ENCODE data around the gene INPP5J.
"Not testable (repeated sequence)": the region's sequence is repeated elsewhere in the genome, so short reads cannot be mapped to it uniquely, and the experiment has no call there.

INPP5J gene

GRCh38 chr22:31099841-31100761 is 22.7 kb upstream of the INPP5J start:
- in situ Hi-C loops (cut with HindIII; ENCODE audit: low sequenced_read_pairs) = no loop called here

GRCh38 chr22:31100762-31101525 is 21.8 kb upstream of the INPP5J start:
- in situ Hi-C loops (cut with HindIII; ENCODE audit: low sequenced_read_pairs) = no loop called here

GRCh38 chr22:31102441-31103081 is 20.2 kb upstream of the INPP5J start:
- in situ Hi-C loops (cut with HindIII; ENCODE audit: low sequenced_read_pairs) = no loop called here

DNA sequence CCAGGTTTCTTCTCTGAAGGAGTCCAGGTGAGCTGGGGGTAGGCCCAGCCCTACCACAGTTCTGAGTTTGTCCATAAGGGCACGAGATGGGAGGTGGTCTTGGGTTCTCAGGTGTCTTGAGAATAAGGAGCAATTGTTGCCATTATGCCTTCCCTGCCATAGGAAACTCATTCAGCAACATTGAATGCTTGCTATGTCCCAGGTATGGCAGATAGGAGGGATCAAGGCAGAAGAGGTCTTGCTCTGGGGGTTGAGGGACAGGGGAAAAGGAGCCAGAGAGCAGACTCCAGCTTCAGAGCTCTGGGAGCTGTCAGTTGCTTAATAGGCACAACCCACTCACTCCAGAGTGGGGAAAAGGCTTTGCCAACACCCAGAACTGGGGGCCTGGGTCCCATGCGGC is 19.7 kb upstream of the INPP5J start:
- in situ Hi-C loops (cut with HindIII; ENCODE audit: low sequenced_read_pairs) = no loop called here

GRCh38 chr22:31103899-31104694 is 18.7 kb upstream of the INPP5J start:
- in situ Hi-C loops (cut with HindIII; ENCODE audit: low sequenced_read_pairs) = no loop called here

- in situ Hi-C loops (cut with HindIII; ENCODE audit: low sequenced_read_pairs) = no loop called here
Observed at GRCh38 chr22:31104869-31105268, 17.9 kb upstream of the INPP5J start.

GRCh38 chr22:31105282-31105929 is 17.4 kb upstream of the INPP5J start:
- in situ Hi-C loops (cut with HindIII; ENCODE audit: low sequenced_read_pairs) = no loop called here

- in situ Hi-C loops (cut with HindIII; ENCODE audit: low sequenced_read_pairs) = no loop called here
Observed at GRCh38 chr22:31106001-31106571, 16.7 kb upstream of the INPP5J start.

DNA sequence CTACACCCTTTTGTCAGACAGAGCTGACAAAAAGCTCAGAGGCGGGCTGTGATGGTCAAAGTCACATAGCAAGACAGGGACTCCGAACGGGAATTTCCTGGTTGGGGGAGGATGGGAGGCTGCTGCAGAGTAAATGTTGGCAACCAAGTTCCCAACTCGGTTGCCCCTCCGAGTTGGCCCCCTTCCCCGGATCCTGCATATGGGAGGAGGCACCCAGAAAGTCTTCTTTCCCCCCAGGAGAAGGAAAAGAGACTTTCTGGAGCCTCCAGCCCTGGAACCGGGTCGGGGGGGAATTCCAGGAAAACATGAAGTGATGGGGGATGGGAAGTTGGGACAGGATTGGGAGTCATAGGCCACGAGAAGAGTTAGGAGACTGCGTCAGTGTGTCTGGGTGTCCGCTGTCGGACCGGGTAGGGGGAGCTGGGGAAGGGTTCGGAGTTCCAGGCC is 16.0 kb upstream of the INPP5J start:
- in situ Hi-C loops (cut with HindIII; ENCODE audit: low sequenced_read_pairs) = no loop called here

DNA sequence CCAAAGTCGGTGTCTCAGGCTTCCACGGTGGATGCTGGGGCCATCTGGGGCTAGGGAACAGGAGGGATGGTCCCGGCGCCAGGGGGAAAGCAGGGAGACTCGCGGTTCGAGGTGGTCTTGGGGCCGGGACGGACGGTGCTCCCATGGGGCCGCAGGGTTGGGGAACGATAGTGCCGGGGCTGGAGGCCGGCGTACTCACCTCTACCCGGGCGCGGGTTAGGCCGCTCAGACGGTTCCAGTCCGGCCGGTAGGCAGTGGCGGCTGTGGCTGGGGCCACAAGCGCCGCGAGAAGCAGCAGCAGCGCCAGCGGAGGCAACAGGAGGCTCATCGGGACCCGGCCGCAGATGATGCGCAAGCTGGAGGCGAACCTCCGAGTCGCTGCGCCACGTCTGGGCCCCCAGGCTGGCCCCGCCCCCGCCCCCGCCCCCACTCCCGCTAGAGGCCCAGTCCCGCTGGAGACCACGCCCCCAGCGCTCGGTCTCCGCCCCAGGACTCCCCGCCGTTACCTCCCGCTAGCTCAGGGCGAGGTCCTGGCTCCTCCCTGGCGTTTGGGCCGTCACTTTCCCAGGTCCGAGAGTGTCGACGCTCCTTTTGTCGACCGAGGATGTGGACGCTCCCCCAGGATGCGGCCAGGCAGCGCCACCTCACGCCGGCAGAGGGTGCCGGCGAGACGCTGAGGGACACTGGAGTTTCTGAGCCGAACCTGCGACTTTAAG is 15.4 kb upstream of the INPP5J start, which contains the start of gene SELENOM:
Gene SELENOM (minus strand): TSS at position 391 of the 716 bp plus-strand sequence. CDS start 63 bp downstream, at position 328.
- in situ Hi-C loops (cut with HindIII; ENCODE audit: low sequenced_read_pairs) = no loop called here

DNA sequence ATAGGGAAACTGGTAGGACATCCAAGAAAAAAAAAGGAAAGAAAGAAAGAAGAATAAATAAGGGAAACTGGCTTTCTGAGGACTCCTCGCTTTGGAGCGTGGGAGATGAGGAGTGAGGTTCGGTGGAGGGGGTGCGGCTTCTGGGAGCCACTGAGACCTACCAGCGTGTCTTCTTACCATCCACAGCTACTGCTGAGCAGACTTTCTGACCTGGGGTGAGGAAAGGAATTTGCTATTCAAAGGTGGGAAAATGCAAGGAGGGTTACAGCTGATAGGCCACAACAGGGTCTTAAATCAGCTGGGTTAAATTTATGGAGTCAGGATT is 14.9 kb upstream of the INPP5J start:
- in situ Hi-C loops (cut with HindIII; ENCODE audit: low sequenced_read_pairs) = no loop called here

DNA sequence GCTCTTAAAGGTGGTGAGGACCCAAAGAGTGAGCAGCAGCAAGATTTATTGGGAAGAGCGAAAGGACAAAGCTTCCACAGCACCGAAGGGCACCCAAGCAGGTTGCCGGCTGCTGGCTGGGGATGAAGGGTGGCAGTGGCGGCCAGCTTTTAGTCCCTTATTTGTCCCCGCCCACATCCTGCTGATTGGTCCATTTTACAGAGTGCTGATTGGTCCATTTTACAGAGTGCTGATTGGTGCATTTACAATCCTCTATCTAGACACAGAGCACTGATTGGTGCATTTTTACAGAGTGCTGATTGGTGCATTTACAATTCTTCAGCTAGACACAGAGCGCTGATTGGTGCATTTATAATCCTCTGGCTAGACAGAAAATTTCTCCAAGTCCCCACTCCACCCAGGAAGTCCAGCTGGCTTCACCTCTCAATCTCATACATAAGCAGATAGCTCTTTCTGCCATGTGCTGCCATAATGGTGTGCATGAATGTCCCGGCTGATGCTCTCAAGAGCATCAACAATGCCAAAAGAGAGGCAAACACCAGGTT is 10.1 kb upstream of the INPP5J start:
- in situ Hi-C loops (cut with HindIII; ENCODE audit: low sequenced_read_pairs) = not testable (repeated sequence)

- in situ Hi-C loops (cut with HindIII; ENCODE audit: low sequenced_read_pairs) = no loop called here
Observed at GRCh38 chr22:31118046-31118820, 4.5 kb upstream of the INPP5J start.

- in situ Hi-C loops (cut with HindIII; ENCODE audit: low sequenced_read_pairs) = no loop called here
Observed at GRCh38 chr22:31119026-31119717, 3.6 kb upstream of the INPP5J start.

GRCh38 chr22:31120230-31120629 is 2.5 kb upstream of the INPP5J start:
- in situ Hi-C loops (cut with HindIII; ENCODE audit: low sequenced_read_pairs) = no loop called here

DNA sequence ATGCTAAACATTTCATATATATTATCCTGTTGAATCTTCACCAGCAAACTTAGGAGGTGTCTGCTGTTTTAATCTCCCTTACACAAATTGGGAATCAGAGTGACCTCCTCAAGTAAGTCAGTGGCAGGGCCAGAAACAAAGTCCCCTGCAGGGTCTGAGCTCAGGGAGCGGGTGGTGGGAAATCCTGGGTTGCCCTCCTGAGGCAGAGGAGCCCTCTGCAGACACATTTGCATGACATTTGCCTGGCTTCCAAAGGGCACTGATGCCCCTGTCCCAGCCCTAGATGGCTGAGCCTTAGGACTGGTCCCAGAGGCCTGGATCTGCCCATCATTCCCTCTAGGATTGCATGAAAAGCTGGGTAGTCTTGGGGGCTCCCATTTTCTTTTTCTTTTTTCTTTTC is 2.1 kb upstream of the INPP5J start:
- in situ Hi-C loops (cut with HindIII; ENCODE audit: low sequenced_read_pairs) = no loop called here

DNA sequence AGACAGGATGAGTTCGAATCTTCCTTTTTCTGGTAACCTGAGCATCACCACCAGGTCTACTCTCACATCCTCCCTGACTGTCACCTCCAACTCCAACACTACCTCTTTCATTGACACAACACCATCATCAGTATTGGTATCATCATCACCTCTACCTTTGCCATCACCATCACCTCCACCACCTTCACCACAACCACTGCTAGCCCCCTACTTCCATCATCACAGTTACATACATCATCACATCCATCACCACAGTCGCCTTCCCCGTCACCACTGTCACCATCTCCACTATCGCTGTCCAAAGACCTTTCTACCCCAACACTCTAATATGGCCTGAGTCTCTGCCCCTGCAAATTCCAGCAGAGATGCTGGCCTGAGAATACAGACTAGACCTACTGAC is 1.4 kb upstream of the INPP5J start:
- in situ Hi-C loops (cut with HindIII; ENCODE audit: low sequenced_read_pairs) = no loop called here

GRCh38 chr22:31122196-31122531 is 602 bp upstream of the INPP5J start:
- in situ Hi-C loops (cut with HindIII; ENCODE audit: low sequenced_read_pairs) = no loop called here
